ENCODE measurements around the gene MARS1. TPM values are rescaled to one million over a fixed set of nuclear protein-coding genes. Genes with fewer than 3 reads are reported as not detected.

Gene MARS1
- total RNA-seq, 2 donors from 2014 or later, result 90.3 to 195 TPM

DNA sequence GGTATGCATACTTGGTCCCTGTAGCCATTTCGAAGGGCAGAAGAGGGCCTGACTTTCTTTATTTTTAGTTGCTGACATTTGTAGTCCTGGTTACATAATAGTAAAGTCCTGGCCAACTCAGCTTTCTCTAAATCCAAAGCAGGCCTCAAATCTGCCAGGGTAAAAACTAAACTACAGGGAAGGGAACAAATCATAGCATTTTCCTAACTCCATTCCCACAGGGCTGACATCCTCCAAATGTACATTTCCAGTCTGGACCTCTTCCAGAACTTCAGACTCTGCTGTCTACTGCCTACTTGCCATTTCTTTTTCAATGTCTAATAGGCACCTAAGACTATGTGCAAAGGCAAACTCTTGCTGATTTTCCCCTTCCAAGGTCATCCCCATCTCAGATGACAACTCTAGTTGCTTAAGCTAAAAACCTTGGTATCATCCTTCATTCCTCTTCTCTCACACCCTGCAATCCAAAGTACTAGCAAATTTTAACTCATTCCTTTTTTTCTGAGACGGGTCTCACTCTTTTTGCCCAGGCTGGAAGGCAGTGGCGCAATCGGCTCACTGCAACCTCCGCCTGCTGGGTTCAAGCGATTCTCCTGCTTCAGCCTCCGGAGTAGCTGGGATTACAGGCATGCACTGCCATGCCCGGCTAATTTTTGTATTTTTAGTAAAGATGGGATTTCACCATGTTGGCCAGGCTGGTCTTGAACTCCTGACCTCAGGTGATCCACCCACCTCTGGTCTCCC is 30.5 kb downstream of the MARS1 start:
- Histone ChIP-seq H3K4me1 (peaks cover 19% of the 10 kb centered on the region), H3K27ac (no peak overlapping the region), H3K9ac (ENCODE audit: low read depth in 2 of 2, low read length in 2 of 2) (no peak overlapping the region), H3K4me3 (peak overlapping the region; percentile 83), H3K27me3 (no peaks in the 10 kb centered on the region), H3K36me3 (peaks cover 23% of the 10 kb centered on the region), H3K9me3 (no peaks in the 10 kb centered on the region)
- TF ChIP-seq, protein P1, sequence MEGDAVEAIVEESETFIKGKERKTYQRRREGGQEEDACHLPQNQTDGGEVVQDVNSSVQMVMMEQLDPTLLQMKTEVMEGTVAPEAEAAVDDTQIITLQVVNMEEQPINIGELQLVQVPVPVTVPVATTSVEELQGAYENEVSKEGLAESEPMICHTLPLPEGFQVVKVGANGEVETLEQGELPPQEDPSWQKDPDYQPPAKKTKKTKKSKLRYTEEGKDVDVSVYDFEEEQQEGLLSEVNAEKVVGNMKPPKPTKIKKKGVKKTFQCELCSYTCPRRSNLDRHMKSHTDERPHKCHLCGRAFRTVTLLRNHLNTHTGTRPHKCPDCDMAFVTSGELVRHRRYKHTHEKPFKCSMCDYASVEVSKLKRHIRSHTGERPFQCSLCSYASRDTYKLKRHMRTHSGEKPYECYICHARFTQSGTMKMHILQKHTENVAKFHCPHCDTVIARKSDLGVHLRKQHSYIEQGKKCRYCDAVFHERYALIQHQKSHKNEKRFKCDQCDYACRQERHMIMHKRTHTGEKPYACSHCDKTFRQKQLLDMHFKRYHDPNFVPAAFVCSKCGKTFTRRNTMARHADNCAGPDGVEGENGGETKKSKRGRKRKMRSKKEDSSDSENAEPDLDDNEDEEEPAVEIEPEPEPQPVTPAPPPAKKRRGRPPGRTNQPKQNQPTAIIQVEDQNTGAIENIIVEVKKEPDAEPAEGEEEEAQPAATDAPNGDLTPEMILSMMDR (IDR thresholded peaks at IDR 0.05), result no peak
- intact Hi-C loops (cut with DNase I), result no loop called here
- DNase-seq, result no peak

GRCh38 chr12:57518920-57519795 is 31.3 kb downstream of the MARS1 start:
- H3K27ac ChIP-seq, result peak overlapping the region; percentile 91
- no peaks in the 10 kb centered on the region for H3K27me3 ChIP-seq
- H3K4me1 ChIP-seq, result peaks cover 26% of the 10 kb centered on the region
- intact Hi-C loops (cut with DNase I), result no loop called here
- H3K36me3 ChIP-seq, result peaks cover 23% of the 10 kb centered on the region
- TF ChIP-seq, protein P1 (IDR thresholded peaks at IDR 0.05), result no peak
- no peaks in the 10 kb centered on the region for H3K9me3 ChIP-seq
- H3K4me3 ChIP-seq, result peak overlapping the region; percentile 83
- DNase-seq, result peak; percentile 41
- peak overlapping the region; percentile 89 to 100 for H3K9ac ChIP-seq (ENCODE audit: low read depth in 2 of 2, low read length in 2 of 2)

DNA sequence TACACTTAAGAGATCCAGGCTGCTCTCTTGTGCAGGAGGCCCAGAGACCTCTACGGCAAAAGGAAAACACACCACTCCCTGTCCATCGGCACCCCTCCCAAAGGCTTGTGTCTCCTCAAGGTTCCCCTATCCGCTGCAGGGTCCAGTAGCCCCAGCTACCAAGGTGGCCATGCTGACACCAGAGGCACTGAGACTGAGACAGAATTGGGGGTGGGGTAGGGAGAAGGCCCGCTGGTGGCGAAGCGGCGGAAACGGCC is 31.9 kb downstream of the MARS1 start:
- intact Hi-C loops (cut with DNase I), result loop anchor here (5.0 kb wide), 1 partner anchor 328 kb away; the partner anchor contains the start of gene CTDSP2
- peaks cover 18% of the 10 kb centered on the region for H3K36me3 ChIP-seq
- peak overlapping the region; percentile 83 for H3K4me3 ChIP-seq
- no peaks in the 10 kb centered on the region for H3K9me3 ChIP-seq
- no peak for DNase-seq
- peak overlapping the region; percentile 89 to 100 for H3K9ac ChIP-seq (ENCODE audit: low read depth in 2 of 2, low read length in 2 of 2)
- peaks cover 32% of the 10 kb centered on the region for H3K4me1 ChIP-seq
- H3K27ac ChIP-seq, result peak overlapping the region; percentile 91
- H3K27me3 ChIP-seq, result no peaks in the 10 kb centered on the region
- TF ChIP-seq, protein P1 (IDR thresholded peaks at IDR 0.05), result no peak

GRCh38 chr12:57520053-57520818 is 32.4 kb downstream of the MARS1 start, which contains the start of gene DDIT3:
Gene DDIT3, minus strand, starts transcription at chr12:57520514. Its CDS starts 3,108 bp downstream, at chr12:57517406.
- TF ChIP-seq, protein P1 (IDR thresholded peaks at IDR 0.05), result no peak
- Histone ChIP-seq H3K9me3 (no peaks in the 10 kb centered on the region), H3K27ac (peak within 1 kb of the TSS; percentile 98), H3K4me3 (peak within 1 kb of the TSS; percentile 83), H3K27me3 (no peaks in the 10 kb centered on the region), H3K36me3 (peaks cover 14% of the 10 kb centered on the region), H3K4me1 (peaks cover 33% of the 10 kb centered on the region), H3K9ac (ENCODE audit: low read depth in 2 of 2, low read length in 2 of 2) (peak within 1 kb of the TSS; percentile 89 to 100)
- intact Hi-C loops (cut with DNase I), result loop anchor here (5.0 kb wide), 1 partner anchor 327 kb away; the partner anchor contains the start of gene CTDSP2
- peak; percentile 100 for DNase-seq

- Histone ChIP-seq H3K27ac (peak overlapping the region; percentile 98), H3K27me3 (no peaks in the 10 kb centered on the region), H3K4me1 (peaks cover 33% of the 10 kb centered on the region), H3K4me3 (peak overlapping the region; percentile 58), H3K9ac (ENCODE audit: low read depth in 2 of 2, low read length in 2 of 2) (peak overlapping the region; percentile 79 to 90), H3K36me3 (peaks cover 14% of the 10 kb centered on the region), H3K9me3 (no peaks in the 10 kb centered on the region)
- TF ChIP-seq, protein P1 (IDR thresholded peaks at IDR 0.05), result no peak
- intact Hi-C loops (cut with DNase I), result loop anchor here (5.0 kb wide), 1 partner anchor 326 kb away; the partner anchor contains the start of gene CTDSP2
- DNase-seq, result peak; percentile 60
Observed at GRCh38 chr12:57521525-57522010, 33.7 kb downstream of the MARS1 start.

All from colonic mucosa (tissue), 4 donors.